M059J (cell line): ENCODE results near the gene MBD3. TPM values are rescaled to one million over a fixed set of nuclear protein-coding genes. Genes with fewer than 3 reads are reported as not detected.
"Not testable (repeated sequence)": the region's sequence is repeated elsewhere in the genome, so short reads cannot be mapped to it uniquely, and the experiment has no call there.

Experiments used
- DNase-seq: peaks from one replicate; pipeline ENCODE4 v3.0.0-alpha.2; 2012; ENCODE audit warnings: low read depth
- total RNA-seq: library from RNA; depleted of rRNA; stranded (reverse); fragments of >200 nt; shearing (Covaris generic); gene quantifications from 2 replicates; pipeline ENCODE4 v1.2.3, GENCODE V29; 2014; rRNA removed

The MBD3 gene, protein sequence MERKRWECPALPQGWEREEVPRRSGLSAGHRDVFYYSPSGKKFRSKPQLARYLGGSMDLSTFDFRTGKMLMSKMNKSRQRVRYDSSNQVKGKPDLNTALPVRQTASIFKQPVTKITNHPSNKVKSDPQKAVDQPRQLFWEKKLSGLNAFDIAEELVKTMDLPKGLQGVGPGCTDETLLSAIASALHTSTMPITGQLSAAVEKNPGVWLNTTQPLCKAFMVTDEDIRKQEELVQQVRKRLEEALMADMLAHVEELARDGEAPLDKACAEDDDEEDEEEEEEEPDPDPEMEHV
- 64.9 and 116 TPM in 2 replicates for total RNA-seq

DNA sequence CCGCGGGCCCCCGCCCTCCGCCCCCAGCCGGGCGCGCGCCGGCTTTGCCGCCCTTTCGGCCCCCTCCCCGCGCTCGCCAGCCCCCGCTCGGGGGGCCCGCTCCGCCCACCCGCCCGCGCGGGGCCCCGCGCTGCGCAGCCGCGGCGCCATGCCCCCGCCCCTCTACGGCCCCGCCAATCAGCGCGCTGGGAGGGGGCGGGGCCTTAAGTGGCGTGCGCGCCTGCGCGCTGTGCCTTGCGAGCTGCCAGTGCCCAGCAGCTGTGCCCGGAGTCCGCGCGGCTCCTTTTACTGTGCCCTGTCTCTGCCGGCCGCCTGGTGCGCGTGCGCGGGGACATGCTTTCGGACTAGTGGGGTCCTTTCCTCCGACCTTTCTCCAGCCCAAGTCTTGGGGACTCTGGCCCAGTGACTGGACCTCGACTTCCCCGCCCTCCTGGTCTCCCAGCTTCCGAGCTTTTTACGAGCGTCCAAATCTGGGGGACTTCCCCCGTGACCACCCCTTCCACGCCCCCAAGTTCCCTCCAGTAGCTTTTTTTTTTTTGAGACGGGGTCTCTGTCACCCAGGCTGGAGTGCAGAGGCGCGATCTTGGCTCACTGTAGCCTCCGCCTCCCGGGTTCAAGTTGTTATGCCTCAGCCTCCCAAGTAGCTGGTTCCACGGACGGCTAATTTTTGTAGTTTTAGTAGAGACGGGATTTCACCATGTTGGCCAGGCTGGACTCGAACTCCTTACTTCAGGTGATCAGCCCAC lies at the start of gene MBD3:
Gene MBD3, minus strand, starts transcription at position 111 of the 746 bp plus-strand sequence. CDS start 234 bp downstream, outside the sequence.
- DNase-seq = peak; percentile 91

DNA sequence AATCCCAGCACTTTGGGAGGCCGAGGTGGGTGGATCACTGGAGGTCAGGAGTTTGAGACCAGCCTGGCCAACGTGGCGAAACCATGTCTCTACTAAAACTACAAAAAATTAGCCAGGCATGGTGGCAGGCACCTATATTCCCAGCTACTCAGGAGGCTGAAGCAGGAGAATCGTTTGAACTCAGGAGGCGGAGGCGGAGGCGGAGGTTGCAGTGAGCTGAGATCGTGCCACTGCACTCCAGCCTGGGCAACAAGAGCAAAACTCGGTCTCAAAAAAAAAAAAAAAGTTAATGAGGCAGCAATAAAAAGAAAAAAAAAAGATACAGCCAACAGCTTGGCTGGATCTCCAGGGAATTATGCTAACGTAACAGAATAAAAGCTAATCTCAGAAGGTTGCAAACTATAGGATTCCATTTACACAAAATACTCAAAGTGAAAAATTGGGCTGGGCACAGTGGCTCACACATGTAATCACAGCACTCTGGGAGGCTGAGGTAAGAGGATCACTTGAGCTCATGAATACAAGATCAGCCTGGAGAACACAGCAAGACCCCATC lies 48.3 kb upstream of the MBD3 start:
- not testable (repeated sequence) for DNase-seq

DNA sequence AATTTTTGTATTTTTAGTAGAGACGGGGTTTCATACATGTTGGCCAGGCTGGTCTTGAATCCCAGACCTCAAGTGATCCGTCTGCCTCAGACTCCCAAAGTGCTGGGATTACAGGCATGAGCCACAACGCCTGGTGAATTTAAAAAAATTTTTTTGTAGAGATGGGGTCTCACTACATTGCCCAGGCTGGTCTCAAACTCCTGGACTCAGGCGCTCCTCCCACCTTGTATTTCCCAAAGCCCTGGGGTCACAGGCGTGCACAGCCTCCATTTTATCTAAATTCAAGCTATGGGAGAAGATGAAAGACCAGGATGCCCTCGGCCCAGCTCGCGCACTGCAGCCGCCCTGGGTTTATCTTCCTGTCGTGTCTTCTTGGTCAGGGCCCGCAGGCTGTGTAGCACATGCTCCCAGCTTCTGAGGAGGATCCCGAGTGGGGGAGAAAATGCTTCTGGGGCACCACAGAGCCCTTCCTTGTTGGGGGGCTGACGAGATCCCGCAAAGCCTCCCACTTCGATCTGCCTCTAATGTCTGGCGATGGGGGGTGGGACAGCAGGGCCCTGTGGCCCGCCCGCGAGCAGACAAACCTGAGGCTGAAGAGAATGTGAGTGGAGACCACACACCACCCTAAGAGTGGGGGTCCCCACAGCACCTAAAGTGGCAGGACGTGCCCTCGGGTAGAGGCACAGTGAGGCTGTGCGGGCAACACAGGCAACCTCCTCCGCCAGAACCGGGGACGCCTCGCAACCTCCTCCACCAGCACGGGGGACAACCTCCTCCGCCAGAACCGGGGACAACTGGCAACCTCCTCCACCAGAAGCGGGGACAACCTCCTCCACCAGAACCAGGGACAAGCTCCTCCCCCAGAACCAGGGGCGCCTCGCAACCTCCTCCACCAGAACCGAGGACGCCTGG lies 43.9 kb upstream of the MBD3 start:
- DNase-seq = no peak

DNA sequence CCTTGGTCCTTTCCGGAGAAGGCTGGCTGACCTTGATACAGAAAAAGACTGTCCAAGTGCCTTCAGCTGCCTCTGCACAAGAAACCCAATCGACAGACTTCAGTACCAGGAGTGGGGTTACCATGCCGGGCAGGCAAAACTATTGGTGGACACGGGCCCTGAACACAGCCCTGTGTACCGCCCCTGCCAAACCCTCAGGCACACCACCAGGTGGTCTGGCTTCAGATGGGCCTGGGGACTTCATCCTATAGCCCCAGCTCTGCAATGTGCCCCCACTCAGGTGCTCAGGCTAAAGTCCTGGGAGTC lies 42.2 kb upstream of the MBD3 start:
- no peak for DNase-seq

DNA sequence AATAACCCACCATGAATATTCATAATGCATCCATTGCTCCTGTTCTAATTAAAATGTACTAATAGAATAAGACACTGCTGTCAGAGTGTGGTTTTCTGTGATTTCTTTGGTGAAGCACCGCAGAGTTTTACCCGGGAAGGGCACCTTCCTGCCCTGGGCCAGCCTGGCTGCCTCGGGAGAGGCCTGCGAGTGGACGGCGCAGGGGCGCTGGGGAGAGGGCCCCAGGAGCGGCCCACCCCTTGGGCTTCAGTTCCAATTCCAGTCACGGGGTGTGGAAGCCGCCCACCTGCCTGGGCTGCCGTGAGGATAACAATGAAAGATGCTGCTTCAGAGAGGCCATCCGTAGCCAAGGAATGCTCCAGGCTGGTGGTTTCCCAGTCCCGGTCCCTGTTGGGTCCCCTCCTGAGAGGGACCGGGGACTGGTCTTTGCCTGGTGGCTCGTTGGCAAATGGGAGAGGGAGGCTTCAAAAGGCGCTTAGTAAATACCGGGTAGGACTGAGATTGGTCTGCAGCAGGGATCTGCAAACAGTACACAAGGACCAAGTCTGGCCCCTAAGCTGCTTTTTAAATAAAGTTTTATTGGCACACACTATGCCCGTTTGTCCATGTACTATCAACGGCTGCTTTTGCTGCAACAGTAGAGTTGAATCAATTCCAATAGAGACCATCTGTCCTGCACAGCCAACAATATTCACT lies 41.7 kb upstream of the MBD3 start:
- DNase-seq = no peak

DNA sequence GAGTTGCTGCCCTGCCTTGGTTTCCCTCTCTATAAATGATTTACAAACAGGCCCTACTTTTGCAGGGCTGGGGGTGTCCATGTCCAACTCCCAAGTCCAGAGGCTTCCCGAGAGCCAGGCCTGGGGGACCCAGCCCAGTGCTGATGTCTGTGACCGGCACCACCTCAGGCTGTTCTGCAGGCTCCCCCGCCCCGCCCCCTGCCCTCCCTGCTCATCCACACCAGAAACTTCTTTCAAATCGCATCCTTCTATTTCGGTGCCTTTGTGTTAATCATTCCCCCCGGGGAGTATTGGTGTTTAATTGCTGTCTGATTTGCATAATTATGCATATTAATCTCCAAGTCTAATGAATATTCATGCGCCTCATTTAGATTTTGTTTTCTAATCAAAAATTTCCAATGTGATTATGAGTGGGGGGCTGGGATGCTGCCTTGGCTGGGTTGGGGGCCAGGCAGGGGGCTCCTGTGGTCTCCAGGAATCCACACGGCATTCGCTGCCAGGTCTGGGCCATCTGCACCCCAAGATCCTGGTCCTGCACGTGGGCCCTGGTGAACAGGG lies 40.7 kb upstream of the MBD3 start:
- no peak for DNase-seq

DNA sequence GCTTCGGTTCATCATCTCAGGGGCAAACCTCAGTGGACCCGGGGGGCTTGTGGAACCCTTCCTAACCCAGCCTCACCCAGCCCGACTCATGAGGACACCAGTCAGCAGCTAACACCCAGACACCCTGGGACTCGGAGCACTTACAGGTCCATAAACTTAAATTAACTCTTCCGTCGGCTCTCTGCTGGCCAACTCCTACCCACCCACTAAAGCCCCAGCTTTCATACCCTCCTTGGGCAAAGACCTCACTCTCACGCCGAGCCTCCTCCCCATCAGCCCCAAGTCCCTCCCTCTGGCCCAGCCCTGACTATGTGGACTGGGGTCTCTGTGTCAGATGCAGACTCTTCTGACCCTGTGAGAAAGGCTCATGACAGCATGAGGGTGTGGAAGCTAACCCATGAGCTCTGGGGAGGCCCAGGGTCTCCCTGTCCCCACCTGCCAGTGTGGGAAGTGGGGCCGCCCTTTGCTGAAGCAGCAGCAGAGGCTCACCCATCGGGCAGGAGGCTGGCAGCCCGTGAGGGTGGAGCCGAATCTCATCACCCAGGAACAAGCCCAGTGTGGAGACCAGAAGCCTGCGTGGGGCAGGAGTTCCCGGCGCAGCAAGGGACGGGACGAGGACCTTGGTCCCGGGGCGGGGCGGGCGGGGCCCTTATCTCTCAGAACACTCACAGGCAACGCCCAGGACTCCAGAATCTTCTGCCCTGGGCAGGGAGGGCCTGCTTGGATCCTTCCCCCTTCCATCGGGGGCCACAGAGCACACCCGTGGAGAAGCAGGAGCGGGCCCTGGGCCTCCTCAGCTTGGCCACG lies 40.0 kb upstream of the MBD3 start:
- DNase-seq = no peak

DNA sequence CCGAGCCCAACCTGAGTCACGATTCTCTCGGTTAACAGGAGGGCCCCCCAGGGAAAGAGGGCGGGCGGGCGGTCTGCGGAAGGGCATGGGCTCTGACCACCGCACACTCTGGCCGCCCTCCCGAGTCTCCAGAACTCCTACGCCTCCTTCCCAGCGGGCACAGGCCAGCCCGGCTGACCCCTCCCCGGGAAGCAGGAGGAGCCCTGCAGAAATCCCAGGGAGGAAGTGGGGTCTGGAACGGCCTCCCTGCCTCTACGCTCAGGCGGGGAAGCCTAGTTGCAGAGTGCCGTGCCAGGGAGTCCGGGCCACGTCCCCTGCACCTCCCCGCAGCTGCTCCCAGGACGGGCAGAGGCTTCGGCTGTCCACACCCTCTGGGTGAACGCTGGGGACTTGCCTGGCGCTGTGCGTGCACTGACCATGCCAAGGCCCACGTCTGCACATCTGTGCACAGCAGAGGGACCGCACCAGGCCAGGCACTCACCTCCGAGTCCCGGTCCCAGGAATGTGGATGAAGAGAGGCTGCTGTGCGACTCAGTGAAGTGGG lies 39.0 kb upstream of the MBD3 start:
- no peak for DNase-seq

DNA sequence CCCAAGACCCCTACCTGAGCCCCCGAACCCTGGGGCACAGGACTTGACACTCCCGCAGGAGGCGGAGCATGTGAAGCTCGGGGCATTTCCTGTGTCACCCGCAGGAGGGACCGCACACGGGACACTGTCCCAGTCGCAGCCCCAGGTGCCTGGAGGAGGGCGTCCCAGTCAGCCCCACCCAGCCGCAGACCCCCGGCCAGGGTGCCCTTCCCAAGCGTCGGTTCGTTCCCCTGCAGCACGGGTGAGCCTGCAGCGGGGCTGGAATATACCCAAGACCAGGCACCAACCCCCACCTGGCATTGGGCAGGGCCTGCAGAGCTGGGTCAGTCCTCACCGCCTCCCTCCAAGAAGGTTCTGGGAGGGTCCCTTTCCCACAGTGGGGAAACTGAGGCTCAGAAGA lies 38.1 kb upstream of the MBD3 start:
- DNase-seq = no peak

DNA sequence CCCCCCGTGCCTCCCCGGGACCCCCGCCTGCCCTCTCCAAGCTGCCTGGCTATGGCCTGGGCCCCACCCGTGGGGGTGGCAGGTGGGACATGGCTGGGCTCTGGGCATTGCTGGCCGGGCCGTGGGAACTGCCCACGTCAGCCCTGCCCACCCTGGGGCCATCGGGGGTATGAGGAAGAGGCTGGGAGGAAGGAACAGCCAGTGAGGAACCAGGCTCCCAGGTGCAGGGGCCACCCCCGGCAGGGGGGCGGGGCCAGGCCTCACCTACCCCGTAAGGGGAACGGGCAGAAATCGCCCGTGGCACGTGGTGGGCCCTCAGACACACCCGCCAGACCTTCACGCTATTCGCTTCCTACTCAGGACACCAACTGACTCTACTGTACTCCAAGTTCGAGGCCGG lies 37.3 kb upstream of the MBD3 start:
- no peak for DNase-seq

DNA sequence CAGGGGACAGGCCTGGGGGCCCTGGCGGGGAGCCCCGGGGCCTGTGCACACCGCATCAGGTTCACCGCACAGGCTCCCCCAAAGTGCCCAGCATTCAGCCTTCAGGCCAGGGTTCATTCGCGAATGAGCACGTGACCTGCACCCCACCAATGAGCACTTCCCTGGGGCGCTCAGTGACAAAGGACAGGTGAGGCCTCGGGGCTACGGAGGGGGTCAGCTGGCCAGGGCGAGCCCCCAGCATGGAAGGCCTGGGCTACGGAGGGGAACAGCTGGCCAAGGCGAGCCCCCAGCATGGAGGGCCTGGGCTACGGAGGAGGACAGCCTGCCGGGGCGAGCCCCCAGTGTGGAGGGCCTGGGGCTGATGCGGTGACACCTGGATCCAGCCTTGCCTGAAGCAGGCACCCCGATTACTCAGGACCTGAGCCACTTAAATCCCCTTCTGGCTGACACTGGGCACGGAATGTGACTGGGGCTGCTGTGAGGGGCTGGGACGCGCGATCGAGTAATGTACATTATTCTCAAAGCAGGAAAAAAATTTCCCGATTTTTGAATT lies 36.7 kb upstream of the MBD3 start:
- no peak for DNase-seq

DNA sequence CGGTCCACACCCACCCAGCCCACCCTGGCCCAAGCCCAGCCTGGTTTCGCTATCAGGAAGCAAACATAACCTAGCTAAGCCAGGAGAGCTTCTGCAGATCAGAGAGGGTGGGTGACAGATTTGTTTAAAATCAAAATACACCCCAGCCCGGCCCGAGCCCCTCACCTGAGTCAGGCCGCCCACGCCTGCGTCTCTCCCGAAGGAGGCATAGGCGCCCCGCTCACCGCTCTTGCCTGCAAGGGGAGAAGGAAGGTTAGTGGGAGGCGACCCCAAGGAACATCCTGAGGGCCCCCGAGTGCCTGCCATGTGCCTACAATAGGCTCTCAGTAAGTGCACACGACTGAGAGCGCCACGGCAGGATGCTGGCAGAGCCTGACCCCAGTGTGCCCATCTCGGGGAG lies 34.5 kb upstream of the MBD3 start:
- DNase-seq = no peak

DNA sequence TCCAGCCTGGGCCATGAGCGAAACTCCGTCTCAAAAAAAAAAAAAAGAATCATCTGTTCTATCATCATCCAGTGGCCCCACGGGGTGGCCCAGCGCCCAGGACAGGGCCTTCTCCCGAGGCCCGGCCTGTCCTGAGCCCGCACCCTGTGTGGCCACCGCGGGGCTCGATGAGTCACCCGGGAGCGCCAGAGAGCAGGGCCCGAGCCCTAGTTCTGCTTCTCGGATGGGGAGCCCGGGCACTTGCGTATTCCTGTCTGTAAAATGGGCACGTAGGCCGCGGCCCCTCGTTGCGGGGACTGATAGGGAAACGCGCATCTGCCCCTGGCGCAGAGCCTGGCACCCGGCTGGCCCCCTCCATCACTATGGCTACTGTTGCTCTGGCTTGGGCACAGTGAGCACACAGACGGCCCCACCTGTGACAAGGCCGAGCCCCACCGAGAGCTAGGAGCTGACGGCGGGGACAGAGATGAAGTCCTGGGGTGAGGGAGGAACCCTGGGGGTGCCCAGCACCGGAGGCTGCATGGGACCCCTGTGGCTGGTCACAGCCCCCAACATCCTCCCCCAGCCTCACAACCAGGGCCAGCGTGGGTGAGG lies 33.8 kb upstream of the MBD3 start:
- no peak for DNase-seq

DNA sequence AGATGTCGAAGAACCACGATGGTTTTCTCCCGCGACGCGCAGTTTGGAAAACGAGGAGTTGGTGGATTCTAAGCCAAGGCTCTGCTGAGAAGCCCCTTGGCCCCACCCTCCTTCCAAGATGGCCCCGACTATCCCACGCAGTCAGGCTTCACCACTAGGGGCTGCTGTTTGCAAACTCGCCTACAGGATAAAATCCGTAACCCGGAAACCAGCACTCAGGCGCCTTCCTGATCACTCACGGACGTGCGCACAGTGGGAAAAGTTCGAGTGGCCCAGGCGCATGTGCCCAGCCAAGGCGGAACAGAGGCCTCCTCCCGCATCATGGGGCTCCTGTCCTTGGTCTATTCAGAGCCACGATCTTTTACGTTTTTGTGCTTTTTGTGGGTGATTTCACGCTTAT lies 31.8 kb upstream of the MBD3 start:
- DNase-seq = peak; percentile 14

DNA sequence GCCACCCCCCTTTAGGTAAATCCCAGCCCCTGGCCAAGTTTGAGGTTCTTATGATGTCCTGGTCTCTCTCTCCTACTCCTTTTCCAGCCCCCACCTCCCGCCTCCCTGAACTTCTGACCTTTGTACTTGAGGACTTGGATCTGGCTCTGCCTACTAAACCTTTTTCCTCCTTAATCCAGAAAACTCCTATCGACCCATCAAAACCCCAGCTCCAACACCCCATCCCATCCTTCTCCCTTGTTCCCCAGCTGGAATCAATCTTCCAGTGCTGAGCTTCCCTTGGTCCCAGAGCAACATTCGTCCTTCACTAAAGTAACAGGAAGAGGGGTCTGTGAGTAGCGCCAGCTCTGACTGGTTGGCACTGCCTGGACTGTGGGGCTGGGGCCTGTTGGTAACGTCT lies 29.9 kb upstream of the MBD3 start:
- DNase-seq = no peak

DNA sequence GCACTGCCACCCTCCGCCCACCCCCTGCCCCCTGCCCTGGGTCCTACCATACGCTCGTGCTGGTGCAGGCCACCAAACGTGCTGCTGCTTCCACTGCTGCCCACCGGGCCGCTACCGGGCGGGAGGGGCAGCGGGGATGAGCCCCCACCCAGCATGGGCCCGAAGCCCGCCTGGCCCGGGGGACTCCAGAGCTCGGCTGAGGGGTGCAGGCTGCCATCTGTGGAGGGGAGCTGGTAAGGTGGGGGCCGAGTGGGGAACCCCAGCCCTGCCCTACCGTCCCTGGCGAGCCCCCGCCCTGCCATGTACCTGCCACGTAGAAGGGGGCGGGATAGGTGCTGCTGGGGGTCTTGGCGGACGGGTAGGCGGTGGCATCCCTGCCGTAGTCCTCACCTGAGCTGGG lies 29.3 kb upstream of the MBD3 start:
- no peak for DNase-seq

DNA sequence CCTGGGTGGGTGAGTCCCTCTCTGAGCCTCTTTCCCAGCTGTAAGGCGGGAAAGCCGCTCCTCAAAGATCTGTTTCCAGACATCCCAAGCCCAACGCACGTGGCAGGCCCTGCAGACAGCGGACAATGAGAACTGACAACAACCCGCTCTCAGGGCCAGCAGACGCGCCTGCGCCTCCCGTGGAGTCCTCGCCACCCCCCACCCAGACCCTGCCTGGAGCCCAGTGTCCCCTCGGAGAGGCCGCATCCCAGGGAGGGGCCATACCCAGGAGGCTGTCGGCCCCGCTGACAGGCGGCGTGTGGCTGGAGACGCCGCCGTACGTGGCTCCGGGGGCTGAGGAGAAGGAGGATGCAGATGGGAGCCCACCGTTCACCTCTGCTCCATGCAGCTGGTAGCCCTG lies 28.9 kb upstream of the MBD3 start:
- DNase-seq = no peak

DNA sequence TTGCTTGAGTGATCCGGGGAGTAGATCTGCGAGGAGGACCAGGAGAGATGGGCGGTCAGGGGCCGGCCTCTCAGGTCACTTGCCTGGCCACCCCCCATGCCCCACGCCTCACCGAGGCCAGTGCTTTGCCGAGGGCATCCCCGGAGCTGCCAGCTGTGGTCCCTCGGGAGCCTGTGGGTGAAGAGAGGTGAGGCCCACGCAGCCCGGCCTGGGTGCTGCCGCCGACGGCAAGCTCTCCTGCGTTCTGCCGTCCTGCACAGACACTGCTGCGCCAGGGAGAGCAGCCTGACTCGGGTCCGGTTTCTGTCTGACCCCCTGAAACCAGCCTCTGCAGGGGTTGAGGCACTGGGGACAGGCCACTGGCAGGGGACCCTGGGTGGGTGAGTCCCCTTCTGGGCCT lies 28.4 kb upstream of the MBD3 start:
- no peak for DNase-seq

DNA sequence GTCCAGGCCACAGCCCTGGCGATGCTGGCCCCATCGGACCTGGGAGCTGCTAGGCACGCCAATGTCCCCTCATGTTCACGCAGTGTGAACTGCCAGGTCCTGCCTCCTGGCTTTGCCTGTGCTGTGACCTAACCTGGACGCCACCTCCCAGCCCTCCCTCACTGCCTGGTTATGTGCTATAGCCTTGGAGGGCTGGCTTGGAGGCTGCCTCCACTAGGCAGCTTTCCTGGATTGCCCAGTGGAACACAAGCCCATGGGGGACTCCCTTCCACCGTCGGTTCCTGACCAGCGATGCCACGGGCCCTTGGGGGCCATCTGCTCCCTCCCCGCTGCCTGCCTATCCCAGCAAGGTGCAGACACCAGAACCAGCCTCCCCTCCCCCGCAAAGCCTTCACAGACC lies 27.8 kb upstream of the MBD3 start:
- DNase-seq = no peak
